Measurements from ENCODE around the gene IL32. TPM values are rescaled to one million over a fixed set of nuclear protein-coding genes. Genes with fewer than 3 reads are reported as not detected.
A peak's percentile ranks its signal among the peaks of the same experiment; 100 is the strongest.

IL32 gene
- polyA plus RNA-seq, 1 experiment = 30.3 TPM

- no peak for DNase-seq (ENCODE audit: low read depth, low spot score)
- Histone ChIP-seq H3K9me3 (ENCODE audit: control insufficient read depth, insufficient read depth, low read length) (no peaks in the 10 kb centered on the region; the same call in 1 of the 2 replicates), H3K27ac (ENCODE audit: low read depth, low read length) (no peak overlapping the region), H3K4me3 (ENCODE audit: low read depth, low read length) (no peak overlapping the region), H3K27me3 (ENCODE audit: control insufficient read depth, insufficient read depth, low read length) (peaks cover 32% of the 10 kb centered on the region)
- POLR2A ChIA-PET = interaction anchor here (0.5 to 1.9 kb wide), 3 partner anchors 8 to 1425 kb away, joined by 3 to 10 read pairs (median 5); partner anchors contain the start of gene TNFRSF12A
- TF ChIP-seq CTCF (IDR thresholded peaks at IDR 0.05; ENCODE audit: low read depth, low read length) = peak; percentile 62
- CTCF ChIA-PET = interaction anchor here (0.6 to 2.2 kb wide), 14 partner anchors 11 to 1506 kb away, joined by 3 to 12 read pairs (median 4); no protein-coding TSS in a partner anchor
These were observed 37.3 kb upstream of the IL32 start for GRCh38 chr16:3027983-3028715.

GRCh38 chr16:3028716-3029319 is 36.6 kb upstream of the IL32 start:
- Histone ChIP-seq H3K27me3 (ENCODE audit: control insufficient read depth, insufficient read depth, low read length) (peaks cover 38% of the 10 kb centered on the region), H3K4me3 (ENCODE audit: low read depth, low read length) (no peak overlapping the region), H3K9me3 (ENCODE audit: control insufficient read depth, insufficient read depth, low read length) (no peaks in the 10 kb centered on the region; the same call in 1 of the 2 replicates), H3K27ac (ENCODE audit: low read depth, low read length) (no peak overlapping the region)
- no peak for DNase-seq (ENCODE audit: low read depth, low spot score)
- CTCF ChIA-PET = interaction anchor here (0.6 to 2.2 kb wide), 13 partner anchors 9 to 1506 kb away, joined by 3 to 12 read pairs (median 5); no protein-coding TSS in a partner anchor
- no peak for TF ChIP-seq CTCF (IDR thresholded peaks at IDR 0.05; ENCODE audit: low read depth, low read length)
- POLR2A ChIA-PET = interaction anchor here (0.5 to 1.9 kb wide), 3 partner anchors 9 to 156 kb away, joined by 3 to 10 read pairs (median 5); partner anchors contain the start of gene TNFRSF12A

- POLR2A ChIA-PET = interaction anchor here (0.5 to 1.9 kb wide), 2 partner anchors 9 to 156 kb away, joined by 3 to 10 read pairs; partner anchors contain the start of gene TNFRSF12A
- no peak for TF ChIP-seq CTCF (IDR thresholded peaks at IDR 0.05; ENCODE audit: low read depth, low read length)
- Histone ChIP-seq H3K27me3 (ENCODE audit: control insufficient read depth, insufficient read depth, low read length) (peaks cover 46% of the 10 kb centered on the region), H3K4me3 (ENCODE audit: low read depth, low read length) (peak overlapping the region; percentile 17; the same call in 1 of the 2 replicates), H3K9me3 (ENCODE audit: control insufficient read depth, insufficient read depth, low read length) (no peaks in the 10 kb centered on the region; the same call in 1 of the 2 replicates), H3K27ac (ENCODE audit: low read depth, low read length) (no peak overlapping the region)
- DNase-seq (ENCODE audit: low read depth, low spot score) = no peak
- CTCF ChIA-PET = interaction anchor here (1.0 to 2.2 kb wide), 4 partner anchors 10 to 100 kb away, joined by 3 to 12 read pairs (median 5); no protein-coding TSS in a partner anchor
These were observed 35.8 kb upstream of the IL32 start for GRCh38 chr16:3029491-3030221.

- peaks cover 54% of the 10 kb centered on the region for H3K27me3 ChIP-seq (ENCODE audit: control insufficient read depth, insufficient read depth, low read length)
- POLR2A ChIA-PET = interaction anchor here (0.6 to 2.4 kb wide), 3 partner anchors 9 to 137 kb away, joined by 3 to 30 read pairs (median 3); partner anchors contain the start of gene TNFRSF12A
- no peaks in the 10 kb centered on the region; the same call in 1 of the 2 replicates for H3K9me3 ChIP-seq (ENCODE audit: control insufficient read depth, insufficient read depth, low read length)
- no peak overlapping the region for H3K4me3 ChIP-seq (ENCODE audit: low read depth, low read length)
- DNase-seq (ENCODE audit: low read depth, low spot score) = no peak
- CTCF ChIA-PET = interaction anchor here (0.5 to 3.8 kb wide), 18 partner anchors 8 to 1071 kb away, joined by 3 to 27 read pairs (median 8); partner anchors contain the start of genes HCFC1R1 and TNFRSF12A
- no peak for TF ChIP-seq CTCF (IDR thresholded peaks at IDR 0.05; ENCODE audit: low read depth, low read length)
- no peak overlapping the region for H3K27ac ChIP-seq (ENCODE audit: low read depth, low read length)
These were observed 34.9 kb upstream of the IL32 start for GRCh38 chr16:3030222-3031212.
